ENCODE measurements around the gene HACD2. TPM values are rescaled to one million over a fixed set of nuclear protein-coding genes. Genes with fewer than 3 reads are reported as not detected.

Gene HACD2
- total and polyA plus RNA-seq, 2 donors (not counting 3 experiments of a cell fraction or from before 2014, with no cell fraction given): 17.0 to 20.9 TPM

DNA sequence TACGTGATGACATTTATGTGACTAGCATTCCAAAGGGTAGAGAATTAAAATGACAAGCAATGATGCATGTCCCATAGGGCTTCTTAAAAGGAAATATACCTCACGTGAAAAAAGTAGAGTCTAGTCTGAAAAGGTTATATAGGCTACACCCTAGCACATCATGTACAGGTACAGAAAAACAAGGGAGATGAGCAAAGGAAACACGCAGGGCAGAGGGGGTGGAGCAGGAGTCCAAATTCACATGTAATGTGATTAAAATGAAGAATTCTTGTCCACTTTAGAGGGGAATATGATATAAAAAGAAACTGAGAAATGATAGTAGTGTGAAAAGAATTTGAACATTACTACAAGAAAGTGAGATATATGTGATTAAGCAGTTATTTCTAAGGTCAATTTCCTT is 59.4 kb downstream of the HACD2 start:
- no peaks in the 10 kb centered on the region for H3K9me1 ChIP-seq (replicated peaks; ENCODE audit: control insufficient read depth, extremely low read depth, insufficient read depth, low read length)
- intact Hi-C loops (cut with micrococcal nuclease) (no loop called here), dilution Hi-C loops (cut with MboI; ENCODE audit: extremely low pct_ligation_motif_present, low sequenced_read_pairs) (no loop called here)
- H4K20me1 ChIP-seq (replicated peaks; ENCODE audit: control insufficient read depth, extremely low read depth, insufficient read depth, low read length): no peaks in the 10 kb centered on the region
- no peaks in the 10 kb centered on the region for H3K36me3 ChIP-seq (ENCODE audit: control insufficient read depth in 2 of 2, extremely low read depth in 1 of 2, insufficient read depth in 2 of 2, low read length in 2 of 2)
- no peak overlapping the region for H3K4me3 ChIP-seq (replicated peaks in 1 of 3; ENCODE audit: insufficient read depth in 1 of 3, low read depth in 1 of 3, low read length in 3 of 3)
- no peaks in the 10 kb centered on the region for H3K9me3 ChIP-seq (replicated peaks; ENCODE audit: control insufficient read depth, insufficient read depth, low read length)
- no peak overlapping the region for H3K9ac ChIP-seq (replicated peaks; ENCODE audit: extremely low read depth, insufficient read depth, low read length)
- FAIRE-seq: no peak
- no peak for TF ChIP-seq FOS (IDR thresholded peaks at IDR 0.05; ENCODE audit: borderline replicate concordance, insufficient read depth, low read length)
- TF ChIP-seq, protein P1, sequence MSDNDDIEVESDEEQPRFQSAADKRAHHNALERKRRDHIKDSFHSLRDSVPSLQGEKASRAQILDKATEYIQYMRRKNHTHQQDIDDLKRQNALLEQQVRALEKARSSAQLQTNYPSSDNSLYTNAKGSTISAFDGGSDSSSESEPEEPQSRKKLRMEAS (IDR thresholded peaks at IDR 0.05; ENCODE audit: insufficient read depth, insufficient read length): no peak
- TF ChIP-seq, protein P2, sequence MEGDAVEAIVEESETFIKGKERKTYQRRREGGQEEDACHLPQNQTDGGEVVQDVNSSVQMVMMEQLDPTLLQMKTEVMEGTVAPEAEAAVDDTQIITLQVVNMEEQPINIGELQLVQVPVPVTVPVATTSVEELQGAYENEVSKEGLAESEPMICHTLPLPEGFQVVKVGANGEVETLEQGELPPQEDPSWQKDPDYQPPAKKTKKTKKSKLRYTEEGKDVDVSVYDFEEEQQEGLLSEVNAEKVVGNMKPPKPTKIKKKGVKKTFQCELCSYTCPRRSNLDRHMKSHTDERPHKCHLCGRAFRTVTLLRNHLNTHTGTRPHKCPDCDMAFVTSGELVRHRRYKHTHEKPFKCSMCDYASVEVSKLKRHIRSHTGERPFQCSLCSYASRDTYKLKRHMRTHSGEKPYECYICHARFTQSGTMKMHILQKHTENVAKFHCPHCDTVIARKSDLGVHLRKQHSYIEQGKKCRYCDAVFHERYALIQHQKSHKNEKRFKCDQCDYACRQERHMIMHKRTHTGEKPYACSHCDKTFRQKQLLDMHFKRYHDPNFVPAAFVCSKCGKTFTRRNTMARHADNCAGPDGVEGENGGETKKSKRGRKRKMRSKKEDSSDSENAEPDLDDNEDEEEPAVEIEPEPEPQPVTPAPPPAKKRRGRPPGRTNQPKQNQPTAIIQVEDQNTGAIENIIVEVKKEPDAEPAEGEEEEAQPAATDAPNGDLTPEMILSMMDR (IDR thresholded peaks at IDR 0.05; ENCODE audit: extremely low read depth in 1 of 2, insufficient read depth in 1 of 2, low read depth in 1 of 2, low read length in 2 of 2): no peak
- peaks cover 14% of the 10 kb centered on the region for H3K4me1 ChIP-seq (ENCODE audit: control insufficient read depth, extremely low read depth, insufficient read depth, low read length)
- DNase-seq (ENCODE audit: low read depth, low spot score): no peak
- BruUV-seq (replicated peaks): no TSS peak
- CTCF ChIA-PET: interaction anchor here (1.0 kb wide), 1 partner anchor 36 kb away, joined by 4 read pairs; no protein-coding TSS in a partner anchor
- no peak overlapping the region for H2AFZ ChIP-seq (ENCODE audit: low read depth, low read length)
- POLR2A ChIA-PET: no interaction called here
- no peak overlapping the region for H3K27ac ChIP-seq (ENCODE audit: insufficient read depth, low read depth, low read length)
- no peaks in the 10 kb centered on the region for H3K27me3 ChIP-seq (ENCODE audit: control insufficient read depth in 2 of 2, insufficient read depth in 2 of 2, low read length in 2 of 2)
- H3K4me2 ChIP-seq (ENCODE audit: insufficient read depth, low read length): no peak overlapping the region
- H3K79me2 ChIP-seq (ENCODE audit: control insufficient read depth, insufficient read depth, low read length): no peaks in the 10 kb centered on the region

DNA sequence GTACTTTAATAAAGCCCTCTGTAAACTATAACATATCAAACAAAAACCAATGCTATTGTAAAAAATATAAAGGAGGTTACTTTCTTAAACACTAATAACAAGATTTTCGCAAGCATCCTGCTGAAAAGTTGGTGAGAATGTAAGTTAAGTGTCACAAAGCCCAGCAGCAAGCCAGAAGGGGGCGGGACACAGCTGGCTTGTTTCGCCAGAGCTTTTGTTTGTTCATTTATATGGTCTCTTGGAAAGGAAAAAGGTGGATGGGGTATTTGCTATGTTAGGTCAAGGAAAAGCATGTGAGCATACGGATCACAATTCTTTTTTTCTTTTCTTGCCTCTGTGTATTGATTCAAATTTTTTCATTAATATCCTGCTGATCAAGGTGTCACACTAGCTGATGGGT is 59.9 kb downstream of the HACD2 start:
- no peak overlapping the region for H3K4me2 ChIP-seq (ENCODE audit: insufficient read depth, low read length)
- no peaks in the 10 kb centered on the region for H3K27me3 ChIP-seq (ENCODE audit: control insufficient read depth in 2 of 2, insufficient read depth in 2 of 2, low read length in 2 of 2)
- H3K79me2 ChIP-seq (ENCODE audit: control insufficient read depth, insufficient read depth, low read length): no peaks in the 10 kb centered on the region
- intact Hi-C loops (cut with micrococcal nuclease) (no loop called here), dilution Hi-C loops (cut with MboI; ENCODE audit: extremely low pct_ligation_motif_present, low sequenced_read_pairs) (no loop called here)
- no peak overlapping the region for H2AFZ ChIP-seq (ENCODE audit: low read depth, low read length)
- H3K9me1 ChIP-seq (replicated peaks; ENCODE audit: control insufficient read depth, extremely low read depth, insufficient read depth, low read length): no peaks in the 10 kb centered on the region
- DNase-seq (ENCODE audit: low read depth, low spot score): no peak
- no TSS peak for BruUV-seq (replicated peaks)
- H3K36me3 ChIP-seq (ENCODE audit: control insufficient read depth in 2 of 2, extremely low read depth in 1 of 2, insufficient read depth in 2 of 2, low read length in 2 of 2): no peaks in the 10 kb centered on the region
- ChIA-PET POLR2A (no interaction called here), CTCF (interaction anchor here (1.0 kb wide), 1 partner anchor 36 kb away, joined by 4 read pairs; no protein-coding TSS in a partner anchor)
- H3K4me3 ChIP-seq (replicated peaks in 1 of 3; ENCODE audit: insufficient read depth in 1 of 3, low read depth in 1 of 3, low read length in 3 of 3): no peak overlapping the region
- no peak for FAIRE-seq
- no peaks in the 10 kb centered on the region for H4K20me1 ChIP-seq (replicated peaks; ENCODE audit: control insufficient read depth, extremely low read depth, insufficient read depth, low read length)
- peaks cover 14% of the 10 kb centered on the region for H3K4me1 ChIP-seq (ENCODE audit: control insufficient read depth, extremely low read depth, insufficient read depth, low read length)
- TF ChIP-seq GATA2 (IDR thresholded peaks at IDR 0.05; ENCODE audit: insufficient read depth, insufficient read length, low read depth, low read length) (no peak), POLR2AphosphoS5 (IDR thresholded peaks at IDR 0.05; ENCODE audit: insufficient read depth, low read depth, low read length) (no peak)
- TF ChIP-seq, protein P2 (IDR thresholded peaks at IDR 0.05; ENCODE audit: extremely low read depth in 1 of 2, insufficient read depth in 1 of 2, low read depth in 1 of 2, low read length in 2 of 2): no peak
- TF ChIP-seq, protein P1 (IDR thresholded peaks at IDR 0.05; ENCODE audit: insufficient read depth, insufficient read length): no peak
- H3K9ac ChIP-seq (replicated peaks; ENCODE audit: extremely low read depth, insufficient read depth, low read length): no peak overlapping the region
- H3K9me3 ChIP-seq (replicated peaks; ENCODE audit: control insufficient read depth, insufficient read depth, low read length): no peaks in the 10 kb centered on the region
- no peak overlapping the region for H3K27ac ChIP-seq (ENCODE audit: insufficient read depth, low read depth, low read length)

Measured in endothelial cell of umbilical vein (primary cell).